K562 (cell line): ENCODE data around the gene ZBTB49. TPM values are rescaled to one million over a fixed set of nuclear protein-coding genes. Genes with fewer than 3 reads are reported as not detected.

Experiments
- ARID1B ChIP-seq: fragments of 450-650 bp; IDR thresholded peaks from 2 replicates; pipeline ENCODE4 v1.6.1; 2016; ENCODE audit warnings: antibody characterized with exemption, mild to moderate bottlenecking, inconsistent platforms
- ATF1 ChIP-seq, 2 experiments: fragments of 450-650 bp in 1 of 2; IDR thresholded peaks; 2 replicates each; pipeline ENCODE4 v1.6.1; 2016; ENCODE audit warnings: missing compliant biosample characterization in 1 of 2, missing genetic modification characterization in 1 of 2
- CCNT2 ChIP-seq: IDR thresholded peaks from 2 replicates; pipeline ENCODE4 v1.6.1; 2011; ENCODE audit warnings: borderline replicate concordance, low read depth, mild to moderate bottlenecking, moderate library complexity, mixed read lengths, low read length; ENCODE audit not compliant: insufficient read length; ENCODE audit errors: extremely low read depth
- CEBPG ChIP-seq, 3 experiments: fragments of 200-800 bp in 1 of 3; sonication (Bioruptor generic) in 1 of 3; sonication (generic) in 1 of 3; formaldehyde crosslinking in 1 of 3; IDR thresholded peaks in 2 of 3; conservative IDR thresholded peaks in 1 of 3; 2 replicates each; pipeline versions ENCODE4 v1.6.1 to v1.8.0; 2016 to 2022; ENCODE audit warnings: missing compliant biosample characterization in 2 of 3, missing genetic modification characterization in 2 of 3, mild to moderate bottlenecking in 1 of 3, missing genetic modification reagents in 1 of 3
- DPF2 ChIP-seq: fragments of 450-650 bp; IDR thresholded peaks from 2 replicates; pipeline ENCODE4 v1.6.1; 2016
- HDAC1 ChIP-seq, 2 experiments: fragments of 450-650 bp; IDR thresholded peaks; 2 replicates each; pipeline ENCODE4 v1.6.1; 2016 to 2017; ENCODE audit warnings: inconsistent platforms in 1 of 2, mild to moderate bottlenecking in 1 of 2, moderate library complexity in 1 of 2
- HDAC2 ChIP-seq: fragments of 450-650 bp; IDR thresholded peaks from 2 replicates; pipeline ENCODE4 v1.6.1; 2016; ENCODE audit warnings: mild to moderate bottlenecking
- KLF16 ChIP-seq: IDR thresholded peaks from 2 replicates; pipeline ENCODE4 v1.6.1; 2016; ENCODE audit warnings: antibody characterized with exemption
- LCOR ChIP-seq: sonication (generic); formaldehyde crosslinking; IDR thresholded peaks from 2 replicates; pipeline ENCODE4 v1.8.0; 2022; ENCODE audit warnings: mild to moderate bottlenecking, missing genetic modification reagents
- MEF2D ChIP-seq: conservative IDR thresholded peaks from 2 replicates; pipeline ENCODE4 v1.6.1; 2016; ENCODE audit warnings: low read depth, missing genetic modification characterization, missing compliant biosample characterization
- NFIC ChIP-seq: fragments of 450-650 bp; IDR thresholded peaks from 2 replicates; pipeline ENCODE4 v1.6.1; 2017; ENCODE audit warnings: mild to moderate bottlenecking, inconsistent platforms
- NRF1 ChIP-seq, 2 experiments: fragments of 450-650 bp; IDR thresholded peaks in 1 of 2; conservative IDR thresholded peaks in 1 of 2; 2 replicates each; pipeline ENCODE4 v1.6.1; 2014; ENCODE audit warnings: mild to moderate bottlenecking in 2 of 2
- ZBTB17 ChIP-seq: fragments of 450-650 bp; formaldehyde crosslinking; IDR thresholded peaks from 2 replicates; pipeline ENCODE4 v1.4.0; 2020; ENCODE audit warnings: mild to moderate bottlenecking
- polyA plus RNA-seq, 8 experiments: library from polyadenylated mRNA; depleted of rRNA in 4 of 8; stranded (reverse) in 5 of 8; unstranded in 3 of 8; fragments of >200 nt; fragmentation: Nextera tagmentation in 2 of 8; fragmentation: Illumina TruSeq in 1 of 8; extraction: Ambion mirVana in 2 of 8; extraction: Trizol in 1 of 8; gene quantifications; 2 replicates each; pipeline versions ENCODE4 v1.2.1 to v1.2.3, GENCODE V29; 2011 to 2014; ENCODE audit warnings: inconsistent platforms in 1 of 8, missing spikeins in 1 of 8
- total RNA-seq, 7 experiments: library from RNA; depleted of rRNA in 6 of 7; stranded (reverse); fragments of >200 nt in 6 of 7; fragmentation: Illumina TruSeq in 2 of 7; extraction: Trizol in 2 of 7; gene quantifications; 2 replicates each; pipeline versions ENCODE4 v1.2.1 to v1.2.3, GENCODE V29; 2011 to 2021; ENCODE audit warnings: low replicate concordance in 1 of 7
- TF ChIP-seq, protein P1 (sequence below): sonication (generic); formaldehyde crosslinking; IDR thresholded peaks from 2 replicates; pipeline ENCODE4 v1.8.0; 2022; ENCODE audit warnings: missing genetic modification reagents, mild to moderate bottlenecking, moderate library complexity, borderline replicate concordance
- TF ChIP-seq, protein P2 (sequence below): fragments of 450-650 bp; formaldehyde crosslinking; IDR thresholded peaks from 2 replicates; pipeline ENCODE4 v1.4.0; 2022; ENCODE audit warnings: missing genetic modification characterization
- TF ChIP-seq, protein P3 (sequence below): sonication (generic); formaldehyde crosslinking; IDR thresholded peaks from 2 replicates; pipeline ENCODE4 v1.9.0; 2022; ENCODE audit warnings: mild to moderate bottlenecking, missing genetic modification reagents
- TF ChIP-seq, protein P4 (sequence below): fragments of 450-650 bp; IDR thresholded peaks from 2 replicates; pipeline ENCODE4 v1.6.1; 2017; ENCODE audit warnings: antibody characterized with exemption
- TF ChIP-seq, protein P5 (sequence below), 2 experiments: fragments of 150-350 bp in 1 of 2; IDR thresholded peaks; 2 replicates each; pipeline ENCODE4 v1.6.1; 2012 to 2016; ENCODE audit warnings: low read depth in 2 of 2, low read length in 2 of 2, mild to moderate bottlenecking in 1 of 2, moderate library complexity in 1 of 2

Gene ZBTB49
- total and polyA plus RNA-seq, 9 of the 15 experiments (the other 6 are each of a cell fraction or from before 2014, with no cell fraction given) = 0.49 to 8.0 (median 4.2) TPM

DNA sequence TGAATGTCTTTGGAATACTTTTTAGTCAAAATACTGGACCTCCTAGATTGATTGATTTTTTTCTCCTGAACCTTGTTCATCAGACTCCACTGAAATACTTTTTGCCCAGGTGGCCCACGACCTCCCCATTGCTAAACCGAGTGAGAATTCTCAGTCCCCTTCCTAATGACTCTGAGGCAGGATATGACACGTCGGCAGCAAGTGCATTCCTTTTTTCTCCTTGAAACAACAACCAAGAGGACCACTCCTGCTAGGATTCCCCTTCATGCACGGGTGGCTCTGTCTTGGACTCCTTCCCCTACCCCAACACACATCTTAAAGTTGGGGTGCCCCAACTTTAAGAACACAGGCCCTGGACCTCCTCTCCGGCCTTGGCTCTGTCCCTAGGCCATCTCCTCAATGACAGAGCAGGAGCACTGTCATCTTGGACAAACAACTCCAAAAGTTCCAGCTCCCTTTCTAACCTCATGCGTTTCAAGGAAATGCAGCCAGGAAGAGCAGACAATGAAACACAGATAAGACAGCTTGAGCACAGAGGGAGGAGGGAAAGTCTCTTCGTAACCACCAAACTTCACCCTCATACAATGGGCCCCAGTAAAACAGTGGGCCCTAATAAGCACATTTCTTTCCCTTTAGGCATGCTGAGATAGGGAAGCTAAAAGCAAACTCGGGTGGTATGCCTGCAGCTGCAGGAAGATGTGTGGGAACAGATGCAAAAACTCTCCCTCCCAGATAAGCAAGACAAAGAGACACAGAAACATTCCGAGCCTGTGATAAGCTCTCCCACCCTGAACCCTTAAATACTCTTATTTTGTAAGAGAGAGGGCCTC is 33.9 kb downstream of the ZBTB49 start (continued):
- TF ChIP-seq, protein P1, sequence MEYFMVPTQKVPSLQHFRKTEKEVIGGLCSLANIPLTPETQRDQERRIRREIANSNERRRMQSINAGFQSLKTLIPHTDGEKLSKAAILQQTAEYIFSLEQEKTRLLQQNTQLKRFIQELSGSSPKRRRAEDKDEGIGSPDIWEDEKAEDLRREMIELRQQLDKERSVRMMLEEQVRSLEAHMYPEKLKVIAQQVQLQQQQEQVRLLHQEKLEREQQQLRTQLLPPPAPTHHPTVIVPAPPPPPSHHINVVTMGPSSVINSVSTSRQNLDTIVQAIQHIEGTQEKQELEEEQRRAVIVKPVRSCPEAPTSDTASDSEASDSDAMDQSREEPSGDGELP (CRISPR knock-in tag) = peak; percentile 13; the same call in 1 of the 2 replicates
- TF ChIP-seq MEF2D (tag) (0 out of 2 replicates have a peak, but pooled peaks have one; percentile 20), CEBPG (CRISPR knock-in tag; IDR thresholded peaks at IDR 0.05) (no peak), CEBPG (tag; conservative IDR thresholded peaks at IDR 0.05 in 1 of 2, IDR thresholded peaks at IDR 0.05 in 1 of 2) (no peak), KLF16 (peak; percentile 88), HDAC2 (peak; percentile 74), ATF1 (CRISPR knock-in tag; IDR thresholded peaks at IDR 0.05) (no peak), ATF1 (tag; IDR thresholded peaks at IDR 0.05) (peak; percentile 39; the same call in 1 of the 2 replicates), ARID1B (peak; percentile 91), NRF1 (conservative IDR thresholded peaks at IDR 0.05 in 1 of 2, IDR thresholded peaks at IDR 0.05 in 1 of 2) (peak in 1 of 2 experiments; percentile 24; a peak in 1 of 4 replicates), LCOR (CRISPR knock-in tag) (peak; percentile 81; the same call in 1 of the 2 replicates), ZBTB17 (CRISPR knock-in tag) (peak; percentile 76; the same call in 1 of the 2 replicates), CCNT2 (peak; percentile 24), HDAC1 (IDR thresholded peaks at IDR 0.05) (peak in 1 of 2 experiments; percentile 69; a peak in 1 of 4 replicates), DPF2 (peak; percentile 86), NFIC (peak; percentile 76)
- TF ChIP-seq, protein P2, sequence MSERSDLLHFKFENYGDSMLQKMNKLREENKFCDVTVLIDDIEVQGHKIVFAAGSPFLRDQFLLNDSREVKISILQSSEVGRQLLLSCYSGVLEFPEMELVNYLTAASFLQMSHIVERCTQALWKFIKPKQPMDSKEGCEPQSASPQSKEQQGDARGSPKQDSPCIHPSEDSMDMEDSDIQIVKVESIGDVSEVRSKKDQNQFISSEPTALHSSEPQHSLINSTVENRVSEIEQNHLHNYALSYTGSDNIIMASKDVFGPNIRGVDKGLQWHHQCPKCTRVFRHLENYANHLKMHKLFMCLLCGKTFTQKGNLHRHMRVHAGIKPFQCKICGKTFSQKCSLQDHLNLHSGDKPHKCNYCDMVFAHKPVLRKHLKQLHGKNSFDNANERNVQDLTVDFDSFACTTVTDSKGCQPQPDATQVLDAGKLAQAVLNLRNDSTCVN (CRISPR knock-in tag) = no peak
- TF ChIP-seq, protein P3, sequence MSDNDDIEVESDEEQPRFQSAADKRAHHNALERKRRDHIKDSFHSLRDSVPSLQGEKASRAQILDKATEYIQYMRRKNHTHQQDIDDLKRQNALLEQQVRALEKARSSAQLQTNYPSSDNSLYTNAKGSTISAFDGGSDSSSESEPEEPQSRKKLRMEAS (CRISPR knock-in tag) = peak; percentile 80; the same call in 1 of the 2 replicates
- TF ChIP-seq, protein P4, sequence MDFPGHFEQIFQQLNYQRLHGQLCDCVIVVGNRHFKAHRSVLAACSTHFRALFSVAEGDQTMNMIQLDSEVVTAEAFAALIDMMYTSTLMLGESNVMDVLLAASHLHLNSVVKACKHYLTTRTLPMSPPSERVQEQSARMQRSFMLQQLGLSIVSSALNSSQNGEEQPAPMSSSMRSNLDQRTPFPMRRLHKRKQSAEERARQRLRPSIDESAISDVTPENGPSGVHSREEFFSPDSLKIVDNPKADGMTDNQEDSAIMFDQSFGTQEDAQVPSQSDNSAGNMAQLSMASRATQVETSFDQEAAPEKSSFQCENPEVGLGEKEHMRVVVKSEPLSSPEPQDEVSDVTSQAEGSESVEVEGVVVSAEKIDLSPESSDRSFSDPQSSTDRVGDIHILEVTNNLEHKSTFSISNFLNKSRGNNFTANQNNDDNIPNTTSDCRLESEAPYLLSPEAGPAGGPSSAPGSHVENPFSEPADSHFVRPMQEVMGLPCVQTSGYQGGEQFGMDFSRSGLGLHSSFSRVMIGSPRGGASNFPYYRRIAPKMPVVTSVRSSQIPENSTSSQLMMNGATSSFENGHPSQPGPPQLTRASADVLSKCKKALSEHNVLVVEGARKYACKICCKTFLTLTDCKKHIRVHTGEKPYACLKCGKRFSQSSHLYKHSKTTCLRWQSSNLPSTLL = no peak
- TF ChIP-seq, protein P5, sequence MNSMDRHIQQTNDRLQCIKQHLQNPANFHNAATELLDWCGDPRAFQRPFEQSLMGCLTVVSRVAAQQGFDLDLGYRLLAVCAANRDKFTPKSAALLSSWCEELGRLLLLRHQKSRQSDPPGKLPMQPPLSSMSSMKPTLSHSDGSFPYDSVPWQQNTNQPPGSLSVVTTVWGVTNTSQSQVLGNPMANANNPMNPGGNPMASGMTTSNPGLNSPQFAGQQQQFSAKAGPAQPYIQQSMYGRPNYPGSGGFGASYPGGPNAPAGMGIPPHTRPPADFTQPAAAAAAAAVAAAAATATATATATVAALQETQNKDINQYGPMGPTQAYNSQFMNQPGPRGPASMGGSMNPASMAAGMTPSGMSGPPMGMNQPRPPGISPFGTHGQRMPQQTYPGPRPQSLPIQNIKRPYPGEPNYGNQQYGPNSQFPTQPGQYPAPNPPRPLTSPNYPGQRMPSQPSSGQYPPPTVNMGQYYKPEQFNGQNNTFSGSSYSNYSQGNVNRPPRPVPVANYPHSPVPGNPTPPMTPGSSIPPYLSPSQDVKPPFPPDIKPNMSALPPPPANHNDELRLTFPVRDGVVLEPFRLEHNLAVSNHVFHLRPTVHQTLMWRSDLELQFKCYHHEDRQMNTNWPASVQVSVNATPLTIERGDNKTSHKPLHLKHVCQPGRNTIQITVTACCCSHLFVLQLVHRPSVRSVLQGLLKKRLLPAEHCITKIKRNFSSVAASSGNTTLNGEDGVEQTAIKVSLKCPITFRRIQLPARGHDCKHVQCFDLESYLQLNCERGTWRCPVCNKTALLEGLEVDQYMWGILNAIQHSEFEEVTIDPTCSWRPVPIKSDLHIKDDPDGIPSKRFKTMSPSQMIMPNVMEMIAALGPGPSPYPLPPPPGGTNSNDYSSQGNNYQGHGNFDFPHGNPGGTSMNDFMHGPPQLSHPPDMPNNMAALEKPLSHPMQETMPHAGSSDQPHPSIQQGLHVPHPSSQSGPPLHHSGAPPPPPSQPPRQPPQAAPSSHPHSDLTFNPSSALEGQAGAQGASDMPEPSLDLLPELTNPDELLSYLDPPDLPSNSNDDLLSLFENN (IDR thresholded peaks at IDR 0.05; ENCODE audit: low read depth in 2 of 2, low read length in 2 of 2) = peak in 1 of 2 experiments; percentile 55; a peak in 1 of 4 replicates
